D721Med (cell line): ENCODE results near the gene HPN.
A peak's percentile ranks its signal among the peaks of the same experiment; 100 is the strongest.

Source experiments
- DNase-seq: peaks from one replicate; pipeline ENCODE4 v3.0.0; 2011; ENCODE audit warnings: low spot score; ENCODE audit not compliant: insufficient read length
- FAIRE-seq: peaks from 2 replicates; lab custom pipeline; 2011; peaks lifted over from hg19 to GRCh38; lab: Jason Lieb, UNC
- CTCF ChIP-seq: IDR thresholded peaks from 2 replicates; pipeline ENCODE4 v1.5.1; 2012; ENCODE audit warnings: mild to moderate bottlenecking, control low read depth; ENCODE audit not compliant: insufficient read depth; ENCODE audit errors: missing control alignments

Gene HPN

GRCh38 chr19:35061583-35062373 lies 20.3 kb downstream of the HPN start:
- FAIRE-seq (no peak), DNase-seq (no peak)
- no peak for TF ChIP-seq CTCF

GRCh38 chr19:35062942-35063341 lies 21.4 kb downstream of the HPN start:
- TF ChIP-seq CTCF, result no peak
- FAIRE-seq (no peak), DNase-seq (no peak)

GRCh38 chr19:35063940-35064818 lies 22.7 kb downstream of the HPN start:
- no peak for FAIRE-seq
- no peak for TF ChIP-seq CTCF
- DNase-seq, result no peak

- FAIRE-seq, result no peak
- no peak for DNase-seq
- TF ChIP-seq CTCF, result no peak
These were observed 24.1 kb downstream of the HPN start for GRCh38 chr19:35065574-35065973.

- DNase-seq, result no peak
- FAIRE-seq, result no peak
- TF ChIP-seq CTCF, result no peak
These were observed 24.6 kb downstream of the HPN start for GRCh38 chr19:35066121-35066520.

- no peak for FAIRE-seq
- TF ChIP-seq CTCF, result peak; percentile 87
These were observed 25.4 kb downstream of the HPN start for GRCh38 chr19:35066691-35067563.

More at GRCh38 chr19:35066691-35067563, 25.4 kb downstream of the HPN start:
- peak; percentile 84 for DNase-seq
